K562 (cell line): Measurements from ENCODE around the gene OPCML. TPM values are rescaled to one million over a fixed set of nuclear protein-coding genes. Genes with fewer than 3 reads are reported as not detected.

Source experiments
- ATAC-seq: fragments of 200-7000 bp; cut with Tn5 transposase; 3 replicates; pipeline ENCODE4 v1.9.1; 2020; ENCODE audit warnings: moderate library complexity
- BruUV-seq: library from RNA; stranded (reverse); fragments of 400-500 nt; replicated peaks from 2 replicates; lab custom pipeline; 2021; lab: Mats Ljungman, UMichigan
- CTCF ChIA-PET: fragments of 300-600 bp; formaldehyde crosslinking; extraction: SDS; loops from one replicate; lab custom pipeline; 2021; ENCODE audit warnings: low intra/inter-chr PET ratio; lab: Yijun Ruan, JAX
- POLR2A ChIA-PET: fragments of 300-600, 350-650 bp; sonication (Branson Sonifier 250); formaldehyde crosslinking; extraction: SDS; loops from one replicate; lab custom pipeline; 2021; ENCODE audit warnings: antibody characterized with exemption, inconsistent platforms; lab: Yijun Ruan, JAX
- DNase-seq, 4 experiments: peaks; one replicate each; pipeline versions ENCODE4 v3.0.0 to v3.0.0-alpha.2; 2011 to 2018; ENCODE audit warnings: low spot score in 3 of 4, mixed read lengths in 3 of 4; ENCODE audit errors: extremely low read depth in 1 of 4
- FAIRE-seq: peaks from 2 replicates; lab custom pipeline; 2011; peaks lifted over from hg19 to GRCh38; lab: Jason Lieb, UNC
- H2AFZ ChIP-seq: 2 replicates; pipeline ENCODE4 v1.6.0; 2011; ENCODE audit warnings: low read depth, low read length, control low read depth, inconsistent platforms
- H3K27ac ChIP-seq: fragments of 200-600 bp; 3 replicates; pipeline ENCODE4 v1.8.0; 2011; ENCODE audit warnings: low read depth, mild to moderate bottlenecking, control low read depth, inconsistent platforms, low read length, moderate library complexity, mixed read lengths; ENCODE audit errors: extremely low read depth
- H3K27me3 ChIP-seq, 2 experiments: fragments of 300-600 bp in 1 of 2; 2 replicates in 1 of 2; 3 replicates in 1 of 2; pipeline versions ENCODE4 v1.6.0 to v1.8.0; 2011; ENCODE audit warnings: inconsistent platforms in 2 of 2, low read length in 2 of 2, mild to moderate bottlenecking in 1 of 2, mixed read lengths in 1 of 2, moderate library complexity in 1 of 2; ENCODE audit not compliant: control insufficient read depth in 2 of 2, insufficient read depth in 2 of 2
- H3K36me3 ChIP-seq: fragments of 300-600 bp; 3 replicates; pipeline ENCODE4 v1.8.0; 2011; ENCODE audit warnings: mild to moderate bottlenecking, low read length, inconsistent platforms; ENCODE audit not compliant: control insufficient read depth, insufficient read depth
- H3K4me1 ChIP-seq, 2 experiments: fragments of 200-600 bp in 1 of 2; replicated peaks in 1 of 2; 2 replicates in 1 of 2; 3 replicates in 1 of 2; pipeline versions ENCODE4 v1.5.1 to v1.8.0; 2011; ENCODE audit warnings: inconsistent platforms in 2 of 2, low read length in 2 of 2, mild to moderate bottlenecking in 1 of 2, mixed read lengths in 1 of 2, moderate library complexity in 1 of 2; ENCODE audit not compliant: control insufficient read depth in 2 of 2, insufficient read depth in 2 of 2
- H3K4me2 ChIP-seq: 2 replicates; pipeline ENCODE4 v1.6.1; 2011; ENCODE audit warnings: low read length, control low read depth, inconsistent platforms, mixed read lengths; ENCODE audit not compliant: insufficient read depth
- H3K4me3 ChIP-seq: fragments of 200-600 bp; sonication (generic), shearing (Covaris generic); 2 replicates; pipeline ENCODE4 v1.5.1; 2016; ENCODE audit warnings: control low read depth, inconsistent platforms
- H3K79me2 ChIP-seq: fragments of 200-600 bp; 3 replicates; pipeline ENCODE4 v1.8.0; 2011; ENCODE audit warnings: low read length, inconsistent platforms; ENCODE audit not compliant: control insufficient read depth, insufficient read depth
- H3K9ac ChIP-seq, 2 experiments: 2 replicates each; pipeline versions ENCODE4 v1.6.0 to v1.6.1; 2011; ENCODE audit warnings: low read depth in 2 of 2, low read length in 2 of 2, control low read depth in 1 of 2, inconsistent platforms in 1 of 2, mild to moderate bottlenecking in 1 of 2, mixed read lengths in 1 of 2; ENCODE audit not compliant: insufficient read depth in 1 of 2
- H3K9me1 ChIP-seq: one replicate; pipeline ENCODE4 v1.6.0; 2011; ENCODE audit warnings: inconsistent platforms, mild to moderate bottlenecking, low read length, moderate library complexity; ENCODE audit not compliant: control insufficient read depth, insufficient read depth
- H3K9me3 ChIP-seq: replicated peaks from 2 replicates; pipeline ENCODE4 v1.5.1; 2011; ENCODE audit warnings: low read depth, low read length, inconsistent platforms; ENCODE audit not compliant: control insufficient read depth, insufficient read depth
- H4K20me1 ChIP-seq: replicated peaks from 2 replicates; pipeline ENCODE4 v1.6.1; 2011; ENCODE audit warnings: low read length, inconsistent platforms, mixed read lengths; ENCODE audit not compliant: control insufficient read depth, insufficient read depth
- BRD9 ChIP-seq: fragments of 450-650 bp; IDR thresholded peaks from 2 replicates; pipeline ENCODE4 v1.6.1; 2018; ENCODE audit warnings: low read depth; ENCODE audit not compliant: partially characterized antibody
- CLOCK ChIP-seq: fragments of 250-450 bp; sonication (Bioruptor Pico); IDR thresholded peaks from 2 replicates; pipeline ENCODE4 v1.4.0; 2020; ENCODE audit warnings: mild to moderate bottlenecking, moderate library complexity, borderline replicate concordance
- E2F5 ChIP-seq: sonication (generic); formaldehyde crosslinking; IDR thresholded peaks from 2 replicates; pipeline ENCODE4 v1.8.0; 2022; ENCODE audit warnings: mild to moderate bottlenecking, missing genetic modification reagents
- EP400 ChIP-seq: fragments of 450-650 bp; IDR thresholded peaks from 2 replicates; pipeline ENCODE4 v1.6.1; 2017; ENCODE audit warnings: antibody characterized with exemption, mild to moderate bottlenecking, moderate library complexity
- FOXA3 ChIP-seq, 2 experiments: fragments of 450-650 bp in 1 of 2; sonication (generic) in 1 of 2; formaldehyde crosslinking; IDR thresholded peaks in 1 of 2; conservative IDR thresholded peaks in 1 of 2; 2 replicates each; pipeline versions ENCODE4 v1.4.0 to v1.8.0; 2020 to 2022; ENCODE audit warnings: mild to moderate bottlenecking in 2 of 2, missing genetic modification reagents in 1 of 2
- FOXJ2 ChIP-seq: fragments of 200-800 bp; sonication (Bioruptor generic); IDR thresholded peaks from 2 replicates; pipeline ENCODE4 v1.6.1; 2016; ENCODE audit warnings: missing genetic modification characterization, missing compliant biosample characterization
- JUNB ChIP-seq: fragments of 450-650 bp; formaldehyde crosslinking; conservative IDR thresholded peaks from 2 replicates; pipeline ENCODE4 v1.4.0; 2020; ENCODE audit warnings: mild to moderate bottlenecking
- KLF6 ChIP-seq: fragments of 250-450 bp; sonication (Bioruptor Pico); IDR thresholded peaks from 2 replicates; pipeline ENCODE4 v1.4.0; 2020; ENCODE audit warnings: mild to moderate bottlenecking, moderate library complexity, borderline replicate concordance
- LCOR ChIP-seq: sonication (generic); formaldehyde crosslinking; IDR thresholded peaks from 2 replicates; pipeline ENCODE4 v1.8.0; 2022; ENCODE audit warnings: mild to moderate bottlenecking, missing genetic modification reagents
- PCBP1 ChIP-seq: fragments of 200-400 bp; formaldehyde crosslinking; IDR thresholded peaks from 2 replicates; pipeline ENCODE4 v1.6.1; 2018; ENCODE audit warnings: mild to moderate bottlenecking, low read depth, low read length; ENCODE audit not compliant: poor library complexity, severe bottlenecking
- POLR2G ChIP-seq: fragments of 200-400 bp; formaldehyde crosslinking; IDR thresholded peaks from 2 replicates; pipeline ENCODE4 v1.6.1; 2017; ENCODE audit warnings: low read depth, mild to moderate bottlenecking, antibody characterized with exemption, low read length, moderate library complexity
- RBM39 ChIP-seq: fragments of 200-400 bp; formaldehyde crosslinking; optimal IDR thresholded peaks from 2 replicates; pipeline ENCODE3; 2018; ENCODE audit warnings: low read depth, low read length
- SIN3A ChIP-seq, 2 experiments: fragments of 150-350 bp in 1 of 2; IDR thresholded peaks; 2 replicates each; pipeline ENCODE4 v1.6.1; 2011 to 2016; ENCODE audit warnings: borderline replicate concordance in 2 of 2, low read depth in 2 of 2, low read length in 2 of 2, mild to moderate bottlenecking in 2 of 2, moderate library complexity in 2 of 2; ENCODE audit not compliant: control insufficient read depth in 1 of 2
- SRSF1 ChIP-seq: fragments of 200-400 bp; formaldehyde crosslinking; IDR thresholded peaks from 2 replicates; pipeline ENCODE4 v1.6.1; 2017; ENCODE audit warnings: mild to moderate bottlenecking, low read depth, low read length, moderate library complexity
- YBX1 ChIP-seq: fragments of 450-650 bp; IDR thresholded peaks from 2 replicates; pipeline ENCODE4 v1.7.1; 2016; ENCODE audit warnings: mild to moderate bottlenecking
- ZBTB34 ChIP-seq: fragments of 250-450 bp; sonication (Bioruptor Pico); IDR thresholded peaks from 2 replicates; pipeline ENCODE4 v1.8.0; 2021; ENCODE audit warnings: mild to moderate bottlenecking, moderate library complexity
- ZNF146 ChIP-seq: IDR thresholded peaks from one replicate; pipeline ENCODE4 v1.6.1; 2018; ENCODE audit warnings: missing compliant biosample characterization; ENCODE audit not compliant: unreplicated experiment
- WGBS: fragments of 100-300 bp; shearing (Covaris generic); methylation state at CpG from one replicate; pipeline ENCODE4 v1.1.6; 2016; ENCODE audit warnings: low coverage, mixed read lengths; ENCODE audit not compliant: insufficient coverage; ENCODE audit errors: missing lambda C conversion rate; 5-methylcytosine and 5-hydroxymethylcytosine counted together
- in situ Hi-C: fragments of 300-500 bp; cut with MboI; formaldehyde crosslinking; loops from 4 replicates; pipeline ENCODE4 v1.15.0; 2018; ENCODE audit warnings: inconsistent platforms, mixed read lengths
- intact Hi-C: fragments of 100-400 bp; cut with micrococcal nuclease; formaldehyde crosslinking; loops from 2 replicates; pipeline ENCODE4 v1.14.2; 2022
- polyA plus RNA-seq, 8 experiments: library from polyadenylated mRNA; depleted of rRNA in 4 of 8; stranded (reverse) in 5 of 8; unstranded in 3 of 8; fragments of >200 nt; fragmentation: Nextera tagmentation in 2 of 8; fragmentation: Illumina TruSeq in 1 of 8; extraction: Ambion mirVana in 2 of 8; extraction: Trizol in 1 of 8; gene quantifications; 2 replicates each; pipeline versions ENCODE4 v1.2.1 to v1.2.3, GENCODE V29; 2011 to 2014; ENCODE audit warnings: inconsistent platforms in 1 of 8, missing spikeins in 1 of 8
- total RNA-seq, 7 experiments: library from RNA; depleted of rRNA in 6 of 7; stranded (reverse); fragments of >200 nt in 6 of 7; fragmentation: Illumina TruSeq in 2 of 7; extraction: Trizol in 2 of 7; gene quantifications; 2 replicates each; pipeline versions ENCODE4 v1.2.1 to v1.2.3, GENCODE V29; 2011 to 2021; ENCODE audit warnings: low replicate concordance in 1 of 7

The OPCML gene
- total and polyA plus RNA-seq, 9 of the 15 experiments (the other 6 are each of a cell fraction or from before 2014, with no cell fraction given) = not detected

GRCh38 chr11:132907651-132908413 is 624.5 kb downstream of the OPCML start:
- POLR2A ChIA-PET = no interaction called here
- no peaks in the 10 kb centered on the region for H4K20me1 ChIP-seq
- H3K4me1 ChIP-seq = no peaks in the 10 kb centered on the region
- no peak for ATAC-seq
- no peaks in the 10 kb centered on the region for H3K9me3 ChIP-seq
- H3K36me3 ChIP-seq = no peaks in the 10 kb centered on the region
- no peaks in the 10 kb centered on the region for H3K79me2 ChIP-seq
- no TSS peak for BruUV-seq
- no peaks in the 10 kb centered on the region for H3K9me1 ChIP-seq
- no peak overlapping the region for H3K27ac ChIP-seq
- FAIRE-seq = no peak
- H3K9ac ChIP-seq = no peak overlapping the region
- no peak overlapping the region for H3K4me3 ChIP-seq
- H2AFZ ChIP-seq = no peak overlapping the region
- H3K27me3 ChIP-seq = no peaks in the 10 kb centered on the region
- no peak overlapping the region for H3K4me2 ChIP-seq
- CTCF ChIA-PET = no interaction called here
- DNase-seq = no peak
- in situ Hi-C loops = no loop called here
- TF ChIP-seq FOXA3 (CRISPR knock-in tag; conservative IDR thresholded peaks at IDR 0.05 in 1 of 2, IDR thresholded peaks at IDR 0.05 in 1 of 2) (no peak), KLF6 (no peak), YBX1 (no peak), PCBP1 (no peak), BRD9 (no peak), SIN3A (IDR thresholded peaks at IDR 0.05; ENCODE audit: borderline replicate concordance in 2 of 2, control insufficient read depth in 1 of 2, low read depth in 2 of 2, low read length in 2 of 2) (no peak), FOXJ2 (no peak), ZNF146 (CRISPR knock-in tag) (no peak), CLOCK (CRISPR knock-in tag) (no peak), POLR2G (no peak), EP400 (no peak), SRSF1 (no peak), JUNB (no peak), RBM39 (no peak), LCOR (CRISPR knock-in tag) (no peak), ZBTB34 (CRISPR knock-in tag) (no peak), E2F5 (CRISPR knock-in tag) (no peak)
- intact Hi-C loops = no loop called here
- WGBS = 1% methylated on average over 8 of the region's 8 CpGs
